ENCODE data around the gene SLC7A14. TPM values are rescaled to one million over a fixed set of nuclear protein-coding genes. Genes with fewer than 3 reads are reported as not detected.

SLC7A14 gene
- total RNA-seq, 1 experiment from 2014 or later: not detected

DNA sequence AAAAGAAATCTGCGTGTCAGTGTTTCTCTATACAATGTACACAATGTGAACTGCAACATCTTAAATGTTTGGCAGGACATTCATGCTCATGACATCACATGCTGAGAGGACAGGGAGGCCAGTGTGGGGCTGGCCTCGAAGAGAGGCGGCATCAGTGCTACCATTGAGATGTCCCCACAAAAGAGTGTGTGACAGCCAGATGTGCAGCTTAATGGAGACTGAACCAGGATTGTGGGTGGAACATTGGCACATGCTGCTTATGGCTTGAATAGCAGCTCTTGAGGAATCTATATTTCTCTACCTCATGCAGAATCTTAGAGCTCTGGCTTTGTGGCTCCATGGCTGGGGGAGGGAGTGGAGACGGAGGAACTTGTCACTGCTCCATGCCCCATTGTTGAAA, 148.7 kb downstream of the SLC7A14 start:
- Histone ChIP-seq H3K9me3 (ENCODE audit: control insufficient read depth in 1 of 2, insufficient read depth in 1 of 2, low read depth in 1 of 2, low read length in 2 of 2) (no peaks in the 10 kb centered on the region), H3K27ac (ENCODE audit: low read depth, low read length) (no peak overlapping the region), H3K79me2 (ENCODE audit: insufficient read depth, low read length) (no peaks in the 10 kb centered on the region), H3K9me2 (ENCODE audit: insufficient read depth) (no peaks in the 10 kb centered on the region), H3K36me3 (ENCODE audit: control insufficient read depth in 1 of 2, insufficient read depth in 2 of 2, low read length in 2 of 2) (no peaks in the 10 kb centered on the region), H3K27me3 (ENCODE audit: insufficient read depth, low read length) (no peaks in the 10 kb centered on the region), H3K4me1 (ENCODE audit: control insufficient read depth in 1 of 2, insufficient read depth in 2 of 2, low read length in 2 of 2) (no peaks in the 10 kb centered on the region), H2AFZ (ENCODE audit: low read depth, low read length, poor library complexity, severe bottlenecking) (no peak overlapping the region), H3K9ac (ENCODE audit: low read length) (no peak overlapping the region), H3K4me2 (ENCODE audit: low read length) (no peak overlapping the region), H4K20me1 (ENCODE audit: insufficient read depth) (no peaks in the 10 kb centered on the region), H3K4me3 (replicated peaks in 1 of 2; ENCODE audit: low read depth in 1 of 2, low read length in 2 of 2) (no peak overlapping the region)
- POLR2A ChIA-PET: no interaction called here
- no TSS peak for BruUV-seq (replicated peaks)
- CTCF ChIA-PET: interaction anchor here (0.6 kb wide), 1 partner anchor 23 kb away, joined by 3 read pairs; no protein-coding TSS in a partner anchor
- RAD21 ChIA-PET (ENCODE audit: low non-redundant PET in 1 of 2, low total read pairs in 2 of 2, uncharacterized antibody in 2 of 2, unreplicated experiment in 2 of 2): no interaction called here
- ATAC-seq: no peak
- DNase-seq (ENCODE audit: low read depth, low spot score): no peak
- TF ChIP-seq CBX3 (IDR thresholded peaks at IDR 0.05; ENCODE audit: low read depth) (no peak), ELF1 (IDR thresholded peaks at IDR 0.05; ENCODE audit: borderline replicate concordance, low read depth) (no peak)
- intact Hi-C loops (cut with micrococcal nuclease): no loop called here

- Histone ChIP-seq H3K9me3 (ENCODE audit: control insufficient read depth in 1 of 2, insufficient read depth in 1 of 2, low read depth in 1 of 2, low read length in 2 of 2) (no peaks in the 10 kb centered on the region), H2AFZ (ENCODE audit: low read depth, low read length, poor library complexity, severe bottlenecking) (no peak overlapping the region), H3K4me2 (ENCODE audit: low read length) (no peak overlapping the region), H3K27ac (ENCODE audit: low read depth, low read length) (no peak overlapping the region), H3K4me3 (replicated peaks in 1 of 2; ENCODE audit: low read depth in 1 of 2, low read length in 2 of 2) (no peak overlapping the region), H3K4me1 (ENCODE audit: control insufficient read depth in 1 of 2, insufficient read depth in 2 of 2, low read length in 2 of 2) (no peaks in the 10 kb centered on the region), H4K20me1 (ENCODE audit: insufficient read depth) (no peaks in the 10 kb centered on the region), H3K9me2 (ENCODE audit: insufficient read depth) (no peaks in the 10 kb centered on the region), H3K36me3 (ENCODE audit: control insufficient read depth in 1 of 2, insufficient read depth in 2 of 2, low read length in 2 of 2) (no peaks in the 10 kb centered on the region), H3K27me3 (ENCODE audit: insufficient read depth, low read length) (no peaks in the 10 kb centered on the region), H3K9ac (ENCODE audit: low read length) (no peak overlapping the region), H3K79me2 (ENCODE audit: insufficient read depth, low read length) (no peaks in the 10 kb centered on the region)
- RAD21 ChIA-PET (ENCODE audit: low non-redundant PET in 1 of 2, low total read pairs in 2 of 2, uncharacterized antibody in 2 of 2, unreplicated experiment in 2 of 2): interaction anchor here in 1 of 2 experiments (0.7 kb wide), 1 partner anchor 23 kb away, joined by 6 read pairs; no protein-coding TSS in a partner anchor
- POLR2A ChIA-PET: no interaction called here
- DNase-seq (ENCODE audit: low read depth, low spot score): no peak
- intact Hi-C loops (cut with micrococcal nuclease): no loop called here
- no peak for ATAC-seq
- CTCF ChIA-PET: no interaction called here
- no TSS peak for BruUV-seq (replicated peaks)
- no peak for TF ChIP-seq POLR2AphosphoS5 (IDR thresholded peaks at IDR 0.05; ENCODE audit: low read depth, low read length)
- TF ChIP-seq YY1 (IDR thresholded peaks at IDR 0.05; ENCODE audit: extremely low read depth, insufficient replicate concordance, low read depth, low read length): no peak
- TF ChIP-seq, protein P1, sequence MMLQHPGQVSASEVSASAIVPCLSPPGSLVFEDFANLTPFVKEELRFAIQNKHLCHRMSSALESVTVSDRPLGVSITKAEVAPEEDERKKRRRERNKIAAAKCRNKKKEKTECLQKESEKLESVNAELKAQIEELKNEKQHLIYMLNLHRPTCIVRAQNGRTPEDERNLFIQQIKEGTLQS (IDR thresholded peaks at IDR 0.05): no peak
- no peak for TF ChIP-seq TCF7L2 (IDR thresholded peaks at IDR 0.05; ENCODE audit: borderline replicate concordance, extremely low read depth, insufficient read depth, insufficient read length)
- TF ChIP-seq EGR1 (IDR thresholded peaks at IDR 0.05; ENCODE audit: low read depth): no peak
- TF ChIP-seq, protein P2, sequence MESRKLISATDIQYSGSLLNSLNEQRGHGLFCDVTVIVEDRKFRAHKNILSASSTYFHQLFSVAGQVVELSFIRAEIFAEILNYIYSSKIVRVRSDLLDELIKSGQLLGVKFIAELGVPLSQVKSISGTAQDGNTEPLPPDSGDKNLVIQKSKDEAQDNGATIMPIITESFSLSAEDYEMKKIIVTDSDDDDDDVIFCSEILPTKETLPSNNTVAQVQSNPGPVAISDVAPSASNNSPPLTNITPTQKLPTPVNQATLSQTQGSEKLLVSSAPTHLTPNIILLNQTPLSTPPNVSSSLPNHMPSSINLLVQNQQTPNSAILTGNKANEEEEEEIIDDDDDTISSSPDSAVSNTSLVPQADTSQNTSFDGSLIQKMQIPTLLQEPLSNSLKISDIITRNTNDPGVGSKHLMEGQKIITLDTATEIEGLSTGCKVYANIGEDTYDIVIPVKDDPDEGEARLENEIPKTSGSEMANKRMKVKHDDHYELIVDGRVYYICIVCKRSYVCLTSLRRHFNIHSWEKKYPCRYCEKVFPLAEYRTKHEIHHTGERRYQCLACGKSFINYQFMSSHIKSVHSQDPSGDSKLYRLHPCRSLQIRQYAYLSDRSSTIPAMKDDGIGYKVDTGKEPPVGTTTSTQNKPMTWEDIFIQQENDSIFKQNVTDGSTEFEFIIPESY (IDR thresholded peaks at IDR 0.05; ENCODE audit: extremely low read depth, insufficient replicate concordance, low read length): no peak
- no peak for TF ChIP-seq CEBPB (IDR thresholded peaks at IDR 0.05; ENCODE audit: low read depth)
- TF ChIP-seq RAD21 (IDR thresholded peaks at IDR 0.05; ENCODE audit: low read depth): no peak
- TF ChIP-seq SP1 (IDR thresholded peaks at IDR 0.05; ENCODE audit: low read depth): no peak
- TF ChIP-seq SRF (IDR thresholded peaks at IDR 0.05; ENCODE audit: low read depth): no peak
- no peak for TF ChIP-seq ZFX (IDR thresholded peaks at IDR 0.05)
- no peak for TF ChIP-seq FOSL1 (IDR thresholded peaks at IDR 0.05; ENCODE audit: low read depth)
- TF ChIP-seq, protein P3, sequence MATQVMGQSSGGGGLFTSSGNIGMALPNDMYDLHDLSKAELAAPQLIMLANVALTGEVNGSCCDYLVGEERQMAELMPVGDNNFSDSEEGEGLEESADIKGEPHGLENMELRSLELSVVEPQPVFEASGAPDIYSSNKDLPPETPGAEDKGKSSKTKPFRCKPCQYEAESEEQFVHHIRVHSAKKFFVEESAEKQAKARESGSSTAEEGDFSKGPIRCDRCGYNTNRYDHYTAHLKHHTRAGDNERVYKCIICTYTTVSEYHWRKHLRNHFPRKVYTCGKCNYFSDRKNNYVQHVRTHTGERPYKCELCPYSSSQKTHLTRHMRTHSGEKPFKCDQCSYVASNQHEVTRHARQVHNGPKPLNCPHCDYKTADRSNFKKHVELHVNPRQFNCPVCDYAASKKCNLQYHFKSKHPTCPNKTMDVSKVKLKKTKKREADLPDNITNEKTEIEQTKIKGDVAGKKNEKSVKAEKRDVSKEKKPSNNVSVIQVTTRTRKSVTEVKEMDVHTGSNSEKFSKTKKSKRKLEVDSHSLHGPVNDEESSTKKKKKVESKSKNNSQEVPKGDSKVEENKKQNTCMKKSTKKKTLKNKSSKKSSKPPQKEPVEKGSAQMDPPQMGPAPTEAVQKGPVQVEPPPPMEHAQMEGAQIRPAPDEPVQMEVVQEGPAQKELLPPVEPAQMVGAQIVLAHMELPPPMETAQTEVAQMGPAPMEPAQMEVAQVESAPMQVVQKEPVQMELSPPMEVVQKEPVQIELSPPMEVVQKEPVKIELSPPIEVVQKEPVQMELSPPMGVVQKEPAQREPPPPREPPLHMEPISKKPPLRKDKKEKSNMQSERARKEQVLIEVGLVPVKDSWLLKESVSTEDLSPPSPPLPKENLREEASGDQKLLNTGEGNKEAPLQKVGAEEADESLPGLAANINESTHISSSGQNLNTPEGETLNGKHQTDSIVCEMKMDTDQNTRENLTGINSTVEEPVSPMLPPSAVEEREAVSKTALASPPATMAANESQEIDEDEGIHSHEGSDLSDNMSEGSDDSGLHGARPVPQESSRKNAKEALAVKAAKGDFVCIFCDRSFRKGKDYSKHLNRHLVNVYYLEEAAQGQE (IDR thresholded peaks at IDR 0.05; ENCODE audit: low read depth): no peak
- no peak for TF ChIP-seq CBX3 (IDR thresholded peaks at IDR 0.05; ENCODE audit: low read depth)
- no peak for TF ChIP-seq POLR2A (IDR thresholded peaks at IDR 0.05; ENCODE audit: borderline replicate concordance, extremely low read depth, insufficient read depth, insufficient read length)
Observed at GRCh38 chr3:170436697-170437096, 149.2 kb downstream of the SLC7A14 start.
